GM10248 (cell line): Measurements from ENCODE around the gene CELA1.
"Not testable (repeated sequence)": the region's sequence is repeated elsewhere in the genome, so short reads cannot be mapped to it uniquely, and the experiment has no call there.

Experiments used
- CTCF ChIA-PET: fragments of 300-600 bp; sonication (Branson Sonifier 250); formaldehyde crosslinking; extraction: SDS; loops from one replicate; lab custom pipeline; 2021; ENCODE audit warnings: antibody characterized with exemption; lab: Yijun Ruan, JAX
- POLR2A ChIA-PET: fragments of 350-650 bp; sonication (Branson Sonifier 250); formaldehyde crosslinking; extraction: SDS; loops from one replicate; lab custom pipeline; 2020; ENCODE audit warnings: antibody characterized with exemption; lab: Yijun Ruan, JAX
- DNase-seq: peaks from one replicate; pipeline ENCODE4 v3.0.0; 2012; ENCODE audit errors: extremely low spot score
- TF ChIP-seq, protein P1 (sequence below): IDR thresholded peaks from 2 replicates; pipeline ENCODE4 v1.5.1; 2012; ENCODE audit warnings: mild to moderate bottlenecking, low read depth; ENCODE audit errors: extremely low read depth, missing control alignments, control extremely low read depth

CELA1 gene

DNA sequence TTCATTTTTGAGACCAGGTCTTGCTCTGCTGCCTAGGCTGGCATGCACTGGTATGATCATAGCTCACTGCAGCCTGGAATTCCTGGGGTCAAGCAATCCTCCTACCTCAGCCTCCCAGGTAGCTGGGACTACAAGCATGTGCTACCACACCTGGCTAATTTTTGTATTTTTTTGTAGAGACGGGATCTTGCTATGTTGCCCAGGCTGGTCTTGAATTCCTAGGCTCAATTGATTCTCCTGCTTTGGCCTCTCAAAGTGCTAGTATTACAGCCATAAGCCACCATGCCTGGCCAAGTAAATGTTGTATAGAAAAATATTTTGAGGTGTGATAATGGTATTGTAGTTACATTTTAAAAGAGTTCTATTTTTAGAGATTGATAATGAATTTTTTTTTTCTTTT, 35.1 kb downstream of the CELA1 start:
- TF ChIP-seq, protein P1, sequence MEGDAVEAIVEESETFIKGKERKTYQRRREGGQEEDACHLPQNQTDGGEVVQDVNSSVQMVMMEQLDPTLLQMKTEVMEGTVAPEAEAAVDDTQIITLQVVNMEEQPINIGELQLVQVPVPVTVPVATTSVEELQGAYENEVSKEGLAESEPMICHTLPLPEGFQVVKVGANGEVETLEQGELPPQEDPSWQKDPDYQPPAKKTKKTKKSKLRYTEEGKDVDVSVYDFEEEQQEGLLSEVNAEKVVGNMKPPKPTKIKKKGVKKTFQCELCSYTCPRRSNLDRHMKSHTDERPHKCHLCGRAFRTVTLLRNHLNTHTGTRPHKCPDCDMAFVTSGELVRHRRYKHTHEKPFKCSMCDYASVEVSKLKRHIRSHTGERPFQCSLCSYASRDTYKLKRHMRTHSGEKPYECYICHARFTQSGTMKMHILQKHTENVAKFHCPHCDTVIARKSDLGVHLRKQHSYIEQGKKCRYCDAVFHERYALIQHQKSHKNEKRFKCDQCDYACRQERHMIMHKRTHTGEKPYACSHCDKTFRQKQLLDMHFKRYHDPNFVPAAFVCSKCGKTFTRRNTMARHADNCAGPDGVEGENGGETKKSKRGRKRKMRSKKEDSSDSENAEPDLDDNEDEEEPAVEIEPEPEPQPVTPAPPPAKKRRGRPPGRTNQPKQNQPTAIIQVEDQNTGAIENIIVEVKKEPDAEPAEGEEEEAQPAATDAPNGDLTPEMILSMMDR = no peak
- ChIA-PET POLR2A (no interaction called here), CTCF (interaction anchor here (0.7 to 1.4 kb wide), 4 partner anchors 9 to 67 kb away, joined by 3 to 6 read pairs (median 3); no protein-coding TSS in a partner anchor)
- DNase-seq = no peak

DNA sequence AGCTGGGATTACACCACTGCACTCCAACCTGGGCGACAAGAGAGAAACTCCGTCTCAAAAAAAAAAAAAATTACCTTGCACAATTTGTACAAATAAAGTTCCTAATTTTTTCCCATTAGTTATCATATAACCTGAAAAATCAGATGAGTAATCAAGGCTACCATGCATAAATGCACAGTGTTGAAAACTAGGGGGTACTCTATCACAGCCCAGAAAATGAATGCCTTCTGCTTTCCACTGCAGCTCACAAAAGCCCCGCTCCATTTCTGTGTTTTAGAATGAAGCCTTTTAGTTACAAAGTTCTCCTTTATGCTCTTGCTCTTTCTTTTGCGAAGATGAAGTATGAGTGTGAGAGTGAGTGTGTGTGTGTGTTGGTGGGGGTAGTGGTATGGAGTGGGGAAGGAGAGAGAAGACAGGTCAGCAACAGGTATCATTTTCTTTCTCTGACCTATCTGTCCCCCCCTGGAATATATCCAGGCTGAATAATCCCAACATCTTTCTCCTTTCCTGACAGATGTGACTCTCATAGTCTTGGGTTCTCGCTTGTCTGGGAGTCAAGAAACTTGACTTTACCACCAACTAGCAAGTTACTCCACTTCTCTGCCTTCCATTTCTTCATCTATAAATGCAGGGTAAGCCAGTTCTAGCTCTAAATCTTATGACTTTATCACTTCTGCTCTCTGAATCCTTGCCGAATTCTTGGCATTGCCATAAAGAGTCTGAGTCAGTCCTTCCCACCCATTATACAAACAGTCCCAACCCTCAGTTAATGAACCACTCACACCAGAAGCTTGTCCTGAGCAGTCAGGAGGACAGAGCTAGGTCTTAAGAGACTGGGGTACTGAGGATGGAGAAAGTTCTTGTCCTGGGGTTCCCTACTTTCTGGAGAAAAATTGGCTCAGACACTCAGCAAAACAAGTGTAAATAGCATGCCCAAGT, 38.6 kb downstream of the CELA1 start:
- DNase-seq = no peak
- POLR2A ChIA-PET = no interaction called here
- CTCF ChIA-PET = interaction anchor here (1.4 to 2.0 kb wide), 2 partner anchors 11 to 33 kb away, joined by 4 to 8 read pairs; no protein-coding TSS in a partner anchor
- TF ChIP-seq, protein P1 = no peak

DNA sequence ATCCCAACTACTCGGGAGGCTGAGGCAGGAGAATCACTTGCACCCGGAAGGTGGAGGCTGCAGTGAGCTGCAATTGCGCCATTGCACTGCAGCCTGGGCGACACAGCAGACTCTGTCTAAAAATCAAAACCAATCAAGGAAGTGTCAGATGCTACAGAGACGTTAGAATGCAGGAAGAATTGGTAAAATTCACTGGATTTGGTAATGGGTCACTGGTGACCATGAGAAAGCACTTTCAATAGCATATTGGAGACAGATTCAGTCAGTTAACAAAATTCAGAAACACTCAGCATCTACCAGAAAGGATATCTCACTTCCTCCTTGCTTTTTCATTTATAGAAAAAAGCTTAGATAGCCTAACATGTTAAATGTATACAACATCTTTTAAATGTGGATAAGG, 40.0 kb downstream of the CELA1 start:
- no peak for DNase-seq
- TF ChIP-seq, protein P1 = no peak
- ChIA-PET CTCF (interaction anchor here (2.4 kb wide), 1 partner anchor 34 kb away, joined by 7 read pairs; no protein-coding TSS in a partner anchor), POLR2A (no interaction called here)

DNA sequence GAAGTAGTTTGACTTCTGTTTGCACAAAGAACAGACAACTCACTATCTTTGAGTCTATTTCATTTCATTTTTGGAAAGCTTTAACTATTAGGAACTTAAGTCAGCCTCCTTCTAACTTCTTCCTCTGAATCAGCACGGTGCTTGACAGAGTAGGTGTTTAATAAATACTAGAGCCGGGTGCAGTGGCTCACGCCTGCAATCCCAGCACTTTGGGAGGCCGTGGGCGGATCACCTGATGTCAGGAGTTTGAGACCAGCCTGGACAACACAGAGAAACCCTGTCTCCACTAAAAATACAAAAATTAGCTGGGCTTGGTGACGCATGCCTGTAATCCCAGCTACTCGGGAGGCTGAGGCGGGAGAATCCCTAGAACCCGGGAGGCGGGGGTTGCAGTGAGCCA, 45.7 kb downstream of the CELA1 start:
- POLR2A ChIA-PET, DNase-seq: not testable (repeated sequence)
- CTCF ChIA-PET = interaction anchor here (1.0 kb wide), 3 partner anchors 8 to 49 kb away, joined by 3 to 4 read pairs (median 4); no protein-coding TSS in a partner anchor

DNA sequence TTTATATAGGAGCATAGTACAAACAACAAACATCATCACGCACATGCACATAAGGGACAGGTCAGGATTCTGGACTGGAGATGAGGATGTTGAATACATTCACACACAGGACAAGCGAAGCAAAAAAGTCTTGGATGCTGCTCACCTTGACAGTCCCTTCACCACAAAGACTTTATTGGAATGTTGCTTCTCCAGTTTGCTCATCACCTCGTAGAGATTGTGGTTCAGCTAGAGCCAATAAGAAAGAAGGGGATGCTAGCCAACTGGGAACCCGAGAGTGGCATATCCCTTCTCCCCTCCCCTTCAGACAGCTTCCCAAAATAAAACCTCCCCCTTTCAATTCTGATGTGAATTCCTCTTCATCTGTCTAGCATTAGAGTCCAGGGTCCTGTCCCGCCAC, 50.8 kb downstream of the CELA1 start:
- ChIA-PET CTCF (interaction anchor here (2.8 kb wide), 1 partner anchor 46 kb away, joined by 10 read pairs; no protein-coding TSS in a partner anchor), POLR2A (no interaction called here)
- TF ChIP-seq, protein P1 = no peak
- no peak for DNase-seq

DNA sequence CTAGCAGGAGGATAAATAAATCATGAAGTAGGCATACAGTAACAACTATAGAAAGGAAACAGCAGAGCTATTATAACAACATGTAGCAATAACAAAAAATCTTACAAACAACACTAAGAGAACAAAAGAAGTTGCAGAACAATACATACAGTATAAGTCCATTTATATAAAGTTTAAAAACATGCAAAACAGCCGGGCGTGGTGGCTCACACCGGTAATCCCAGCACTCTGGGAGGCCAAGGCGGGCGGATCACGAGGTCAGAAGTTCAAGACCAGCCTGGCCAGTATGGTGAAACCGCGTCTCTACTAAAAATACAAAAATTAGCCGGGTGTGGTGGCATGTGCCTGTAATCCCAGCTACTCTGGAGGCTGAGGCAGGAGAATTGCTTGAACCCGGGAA, 52.4 kb downstream of the CELA1 start:
- DNase-seq, POLR2A ChIA-PET: not testable (repeated sequence)
- CTCF ChIA-PET = interaction anchor here (1.0 to 2.8 kb wide), 2 partner anchors 8 to 47 kb away, joined by 3 to 10 read pairs; no protein-coding TSS in a partner anchor

DNA sequence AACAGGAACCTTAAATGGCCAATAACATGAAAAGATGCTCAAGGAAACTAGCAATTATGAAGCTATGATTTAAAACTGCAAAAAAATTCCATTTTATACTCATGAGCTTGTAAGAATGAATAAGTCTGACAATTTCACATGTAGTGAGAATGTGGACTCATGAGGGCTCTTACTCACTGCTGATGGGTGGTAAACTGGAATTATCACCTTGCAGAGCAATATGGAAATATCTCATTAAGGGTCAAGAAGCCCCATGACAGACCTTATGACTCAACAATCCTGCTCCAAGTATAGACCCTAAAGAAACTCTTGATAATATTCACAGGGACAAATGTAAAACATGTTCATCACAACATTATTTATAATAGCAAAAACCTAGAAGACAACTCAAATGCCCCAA, 52.8 kb downstream of the CELA1 start:
- POLR2A ChIA-PET = no interaction called here

More for the DNA sequence above, 52.8 kb downstream of the CELA1 start:
- CTCF ChIA-PET = interaction anchor here (1.0 to 2.8 kb wide), 3 partner anchors 7 to 48 kb away, joined by 3 to 10 read pairs (median 4); no protein-coding TSS in a partner anchor
- TF ChIP-seq, protein P1 = no peak
- DNase-seq = no peak
